NCI-H1436 (cell line): ENCODE measurements around the gene POLR3GL.

ENCODE experiments used
- DNase-seq: peaks from one replicate; lab custom pipeline; 2025; lab: John Stamatoyannopoulos, UW

Gene POLR3GL

GRCh38 chr1:145951526-145951925 lies 13.0 kb upstream of the POLR3GL start:
- no peak for DNase-seq

DNA sequence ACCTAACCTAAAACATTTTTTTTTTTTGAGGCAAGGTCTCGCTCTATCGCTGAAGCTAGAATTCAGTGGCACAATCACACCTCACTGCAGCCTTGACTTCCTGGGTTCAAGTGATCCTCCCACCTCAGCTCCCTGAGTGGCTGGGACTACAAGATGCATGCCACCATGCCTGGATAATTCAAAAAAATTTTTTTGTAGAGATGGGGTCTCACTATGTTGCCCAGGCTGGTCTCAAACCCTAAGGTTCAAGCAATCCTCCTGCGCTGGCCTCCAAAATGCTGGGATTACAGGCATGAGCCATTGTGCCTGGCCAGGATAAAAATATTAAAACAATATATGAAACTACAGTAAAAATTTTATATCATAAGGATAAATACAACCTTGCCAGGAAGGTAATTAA lies 11.6 kb upstream of the POLR3GL start:
- no peak for DNase-seq

- DNase-seq: no peak
These were observed 10.6 kb upstream of the POLR3GL start for GRCh38 chr1:145953861-145954260.

DNA sequence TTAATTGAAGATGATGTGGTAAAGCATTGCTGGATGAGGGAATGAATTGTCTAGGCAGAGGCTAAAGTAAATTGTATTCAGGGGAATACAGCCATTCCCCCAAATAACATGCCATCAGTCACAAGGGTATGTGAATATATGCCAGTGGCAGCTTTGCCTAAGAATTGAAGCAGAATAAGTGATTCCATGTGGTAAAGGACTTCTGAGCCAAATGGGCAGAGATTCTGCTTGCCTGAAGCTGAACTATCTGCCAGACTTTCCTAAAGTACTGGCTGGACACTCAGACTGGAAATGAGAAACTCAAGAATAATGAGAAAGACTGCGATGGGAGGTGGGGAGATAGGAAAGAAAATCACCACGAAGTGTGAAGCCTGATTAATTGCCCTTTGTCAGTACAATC lies 9.1 kb upstream of the POLR3GL start:
- no peak for DNase-seq

DNA sequence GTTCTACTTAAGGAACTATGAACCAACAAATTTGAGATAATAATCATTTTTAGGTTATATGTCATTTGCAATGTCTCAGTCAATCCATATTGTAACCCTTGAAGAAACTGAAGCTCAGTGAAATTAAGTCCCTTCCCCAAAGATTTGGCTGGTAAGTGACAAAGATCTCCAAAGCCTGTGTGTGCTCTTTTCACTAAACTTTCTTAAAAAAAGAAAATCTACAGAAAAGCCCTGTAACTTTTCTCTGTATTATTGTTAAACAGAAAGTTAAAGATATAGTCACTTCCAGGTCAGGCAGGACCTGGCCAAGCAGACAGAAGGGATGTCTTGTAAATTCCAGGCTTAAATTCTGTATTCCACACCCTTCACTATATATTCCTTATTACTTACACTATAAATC lies 8.1 kb upstream of the POLR3GL start:
- no peak for DNase-seq

DNA sequence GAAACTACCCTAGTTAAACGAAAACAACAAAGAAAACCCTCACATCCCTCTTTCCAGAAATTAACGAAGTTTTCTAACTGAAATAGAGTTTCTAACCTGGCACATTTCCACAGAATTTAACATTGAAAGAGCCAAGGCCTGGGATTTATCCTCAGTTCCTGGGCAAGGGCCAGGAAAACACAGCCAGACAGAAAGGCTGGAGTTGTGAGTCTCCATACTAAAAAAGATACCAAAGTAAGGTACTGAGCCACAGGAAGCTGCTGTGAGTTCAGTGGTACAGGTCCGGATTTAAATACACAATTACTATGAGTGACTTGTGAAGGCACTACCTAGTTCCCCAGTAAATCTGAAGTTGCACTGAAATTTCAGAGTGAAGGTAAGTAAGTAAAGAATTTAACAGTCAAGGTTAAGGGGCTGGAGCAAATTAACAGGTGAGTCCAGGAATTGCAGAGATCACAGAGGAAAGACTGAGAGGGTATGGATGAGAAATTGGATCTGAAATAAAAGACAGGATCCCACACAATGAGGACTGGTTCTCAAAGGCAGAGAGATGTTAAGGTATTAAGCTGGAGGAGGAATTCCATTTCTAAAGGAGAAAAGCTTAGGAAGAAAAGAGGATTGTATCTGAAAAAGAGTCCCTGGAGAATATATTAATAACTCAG lies 7.6 kb upstream of the POLR3GL start:
- no peak for DNase-seq

DNA sequence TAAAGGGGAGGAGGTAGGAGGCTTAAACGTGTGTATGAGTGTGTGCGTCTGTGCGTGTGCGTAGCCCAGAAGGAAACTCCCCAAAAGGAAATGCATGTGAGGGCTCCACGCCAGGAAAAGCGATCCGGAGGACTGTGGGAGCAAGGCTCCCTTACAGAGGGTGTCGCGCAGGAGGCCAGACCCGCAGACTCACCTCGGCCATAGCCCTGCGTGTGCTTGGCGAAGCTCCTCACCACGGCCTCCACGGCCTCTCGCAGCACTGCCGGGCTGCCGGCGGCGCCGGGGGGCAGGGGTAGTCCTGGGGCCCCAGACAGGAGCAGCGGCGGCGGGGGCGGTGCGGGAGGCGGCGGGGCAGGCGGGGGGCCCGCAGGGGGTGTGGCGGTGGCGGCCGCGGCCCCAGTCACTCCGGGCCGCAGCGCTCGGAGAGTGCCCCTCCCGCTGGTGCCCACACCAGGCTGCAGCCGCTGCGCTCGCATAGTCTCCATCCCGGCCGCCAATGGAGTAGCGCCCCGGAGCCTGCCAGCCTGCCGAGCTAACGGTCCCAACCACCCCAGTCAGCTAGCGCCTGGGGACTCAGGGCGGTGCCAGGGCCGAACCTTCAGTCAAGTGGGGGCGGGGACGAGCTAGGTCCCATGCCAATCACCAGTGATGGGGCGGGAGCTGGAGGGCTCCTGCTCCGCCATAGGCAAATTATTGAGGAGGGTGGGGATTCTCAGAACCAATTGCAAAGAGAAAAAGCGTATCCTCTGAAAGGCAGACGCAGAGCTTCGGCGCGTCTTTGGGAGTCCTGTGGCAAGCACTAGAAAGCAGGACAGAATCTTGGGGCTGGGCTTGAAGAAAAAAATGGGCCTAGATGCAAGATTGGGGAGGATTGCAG lies 6.8 kb upstream of the POLR3GL start, which contains the start of gene LIX1L:
TSS of gene LIX1L (minus strand) at position 575 of the 877 bp plus-strand sequence. CDS start at position 485, 90 bp downstream.
- peak; percentile 96 for DNase-seq

DNA sequence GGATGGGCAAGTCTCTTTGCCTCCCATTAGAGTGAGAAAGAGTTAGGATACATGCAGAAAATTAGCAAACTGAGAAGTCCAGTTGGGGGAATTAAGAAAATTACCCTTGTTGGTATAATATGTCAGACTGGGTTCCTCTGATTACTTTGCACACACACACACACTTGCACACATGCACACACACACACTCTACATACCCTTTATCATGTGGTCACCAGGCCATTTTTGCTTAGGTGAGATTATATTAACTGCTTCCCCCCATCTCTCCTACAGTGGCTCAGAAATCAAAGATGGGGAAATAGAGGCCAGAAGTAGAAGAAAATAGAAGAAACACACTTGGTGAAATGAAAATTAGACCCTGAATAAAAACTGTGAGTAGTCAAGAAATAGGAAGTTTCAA lies 5.8 kb upstream of the POLR3GL start:
- no peak for DNase-seq

GRCh38 chr1:145959333-145959732 lies 5.2 kb upstream of the POLR3GL start:
- DNase-seq: no peak

GRCh38 chr1:145959957-145960467 lies 4.5 kb upstream of the POLR3GL start:
- no peak for DNase-seq

- peak; percentile 40 for DNase-seq
These were observed 3.9 kb upstream of the POLR3GL start for GRCh38 chr1:145960468-145961108.

DNA sequence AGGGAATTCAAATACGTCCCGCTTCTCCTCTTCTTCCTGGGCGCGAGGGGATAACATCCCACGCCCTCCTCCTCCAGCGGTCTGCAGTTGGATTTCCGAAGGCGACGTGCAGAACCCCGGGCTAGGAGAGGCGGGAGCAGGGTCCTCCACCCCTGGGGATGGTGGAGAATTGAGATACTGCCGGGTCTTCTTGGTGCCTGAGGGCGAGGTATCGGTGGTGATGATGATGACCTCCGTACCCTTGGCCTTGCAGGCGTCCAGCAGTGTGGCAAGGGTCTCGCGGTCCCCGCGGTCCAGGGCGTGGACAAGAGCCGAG lies 3.4 kb upstream of the POLR3GL start:
- no peak for DNase-seq

GRCh38 chr1:145961425-145962156 lies 2.9 kb upstream of the POLR3GL start:
- no peak for DNase-seq

DNA sequence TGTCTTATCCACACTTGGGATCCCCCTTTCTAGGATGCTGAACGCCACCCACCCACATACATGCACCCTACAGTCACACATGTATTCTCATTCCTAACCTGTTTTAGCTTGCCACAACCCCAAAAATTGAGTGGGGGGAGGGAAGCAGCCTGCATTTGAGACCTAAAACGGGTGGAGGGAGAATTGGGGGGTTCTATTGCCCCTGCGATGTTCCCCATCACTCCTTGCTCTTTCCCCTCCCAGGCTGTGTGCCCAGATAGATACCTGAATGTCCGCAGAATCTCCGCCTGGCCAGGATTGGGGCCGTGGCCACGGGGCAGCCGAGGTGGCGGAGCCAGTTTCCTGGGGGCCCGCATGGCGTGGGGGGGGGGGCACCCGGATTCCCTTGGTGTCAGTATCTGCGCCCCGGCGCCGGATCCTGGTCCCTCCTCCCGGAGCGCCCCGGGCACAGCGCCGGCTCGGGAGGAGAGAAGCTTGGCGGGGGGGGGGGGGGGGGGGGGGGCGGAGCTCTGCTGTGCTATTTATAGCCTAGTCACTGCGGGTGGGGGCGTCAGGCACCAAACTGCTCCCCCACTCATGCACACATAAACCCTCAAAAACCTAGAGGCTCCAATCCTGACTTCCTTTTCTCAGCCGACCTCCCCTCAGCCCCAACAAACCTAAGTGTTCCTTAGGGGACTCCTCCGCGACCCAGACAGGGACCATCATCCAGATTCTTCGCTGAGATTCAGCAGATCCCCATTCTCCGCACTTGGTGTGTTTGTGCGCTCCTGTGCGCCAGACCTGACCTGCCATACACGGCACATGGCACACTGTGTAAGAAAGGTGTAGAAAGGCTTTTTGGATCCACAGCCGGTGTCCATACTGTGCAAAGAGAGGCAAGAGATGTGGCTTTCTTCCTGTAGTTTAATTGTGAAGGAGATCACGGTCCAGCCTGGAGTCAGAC lies 2.1 kb upstream of the POLR3GL start:
- DNase-seq: no peak

GRCh38 chr1:145963265-145964019 lies 1.0 kb upstream of the POLR3GL start:
- DNase-seq: no peak

DNA sequence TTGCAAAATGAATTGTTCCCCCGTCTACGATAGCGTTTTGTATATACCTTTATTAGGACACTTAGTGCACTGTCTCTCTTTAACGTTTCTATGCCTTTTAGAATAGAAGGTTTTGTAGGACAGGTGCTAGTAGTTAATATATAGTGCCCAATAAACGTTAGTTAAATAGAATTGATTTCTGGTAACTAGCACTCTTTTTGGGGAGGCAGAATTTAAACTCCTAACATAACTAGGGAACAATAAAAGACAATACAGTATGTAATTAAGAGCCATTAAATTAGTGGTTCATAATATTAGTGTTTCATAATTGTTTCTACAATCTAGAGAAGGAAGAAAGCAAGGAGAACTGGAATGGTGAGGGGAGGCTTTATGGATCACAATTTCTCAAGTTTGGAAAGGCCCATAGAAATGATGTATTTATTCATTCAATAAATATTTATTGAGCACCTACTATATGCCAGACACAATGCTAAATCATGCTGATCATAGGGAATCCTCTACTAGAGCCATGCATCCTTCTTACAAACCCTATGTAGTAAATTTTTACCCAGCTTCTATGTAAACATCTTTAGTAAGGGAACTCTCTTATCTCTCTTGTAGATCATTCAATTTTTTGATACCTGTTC lies 742 bp downstream of the POLR3GL start:
- no peak for DNase-seq

- DNase-seq: no peak
These were observed 2.8 kb downstream of the POLR3GL start for GRCh38 chr1:145967288-145967687.

GRCh38 chr1:145972580-145972979 lies 8.1 kb downstream of the POLR3GL start:
- no peak for DNase-seq

GRCh38 chr1:145974721-145975120 lies 10.2 kb downstream of the POLR3GL start:
- DNase-seq: no peak

DNA sequence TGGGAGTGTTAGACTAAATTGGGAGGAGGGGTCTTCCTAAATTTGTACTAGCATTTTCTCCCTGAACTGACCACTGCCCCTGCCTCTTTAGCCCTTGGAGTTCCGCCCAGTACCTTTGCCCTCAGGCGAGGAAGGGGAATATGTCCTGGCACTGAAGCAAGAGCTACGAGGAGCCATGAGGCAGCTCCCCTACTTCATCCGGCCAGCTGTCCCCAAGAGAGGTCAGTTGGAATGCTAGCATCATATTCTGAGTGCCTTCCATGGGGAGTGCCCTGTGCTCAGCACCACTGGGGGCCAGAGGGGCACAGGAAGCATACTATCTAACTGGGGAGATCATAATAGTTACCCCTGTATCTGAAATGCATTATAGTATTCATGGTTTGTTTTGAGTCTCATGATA lies 10.7 kb downstream of the POLR3GL start:
- DNase-seq: no peak
